ENCODE measurements around the gene LAPTM4A.

GRCh38 chr2:20076757-20077156 is 25.3 kb upstream of the LAPTM4A start:
- TF ChIP-seq CTCF (conservative IDR thresholded peaks at IDR 0.05) (no peak), EZH2 (IDR thresholded peaks at IDR 0.05; ENCODE audit: low read depth) (no peak)

Data from PC-9 (cell line).